Small intestine (tissue), 7 donors: ENCODE data around the gene GALNT4. TPM values are rescaled to one million over a fixed set of nuclear protein-coding genes. Genes with fewer than 3 reads are reported as not detected.
A peak's percentile ranks its signal among the peaks of the same experiment; 100 is the strongest.

Source experiments
- DNase-seq, 2 donors: peaks; one replicate each; pipeline versions ENCODE4 v3.0.0 to v3.0.0-alpha.2; 2013
- FAIRE-seq: peaks from 2 replicates; lab custom pipeline; 2012; peaks lifted over from hg19 to GRCh38; lab: Jason Lieb, UNC
- H3K27ac ChIP-seq, 3 donors: one replicate each; pipeline ENCODE4 v1.5.1; 2013; ENCODE audit warnings: low read length in 2 of 3, mild to moderate bottlenecking in 2 of 3, control low read depth in 1 of 3, inconsistent platforms in 1 of 3, low read depth in 1 of 3, moderate library complexity in 1 of 3
- H3K27me3 ChIP-seq, 3 donors: one replicate each; pipeline ENCODE4 v1.6.1; 2013; ENCODE audit warnings: low read length in 3 of 3, inconsistent platforms in 1 of 3; ENCODE audit not compliant: control insufficient read depth in 3 of 3, insufficient read depth in 3 of 3
- H3K36me3 ChIP-seq, 3 donors: one replicate each; pipeline ENCODE4 v1.6.1; 2013; ENCODE audit warnings: low read length in 3 of 3, inconsistent platforms in 1 of 3, low read depth in 1 of 3, mild to moderate bottlenecking in 1 of 3, moderate library complexity in 1 of 3; ENCODE audit not compliant: control insufficient read depth in 3 of 3, insufficient read depth in 2 of 3
- H3K4me1 ChIP-seq, 3 donors: one replicate each; pipeline ENCODE4 v1.6.1; 2013; ENCODE audit warnings: low read length in 2 of 3, inconsistent platforms in 1 of 3, low read depth in 1 of 3, mild to moderate bottlenecking in 1 of 3, moderate library complexity in 1 of 3; ENCODE audit not compliant: control insufficient read depth in 3 of 3, insufficient read depth in 2 of 3
- H3K4me3 ChIP-seq, 3 donors: one replicate each; pipeline ENCODE4 v1.5.1; 2013; ENCODE audit warnings: low read length in 3 of 3, control low read depth in 1 of 3, inconsistent platforms in 1 of 3, low read depth in 1 of 3, mild to moderate bottlenecking in 1 of 3, moderate library complexity in 1 of 3
- H3K9me3 ChIP-seq, 2 donors: one replicate each; pipeline ENCODE4 v1.6.1; 2013; ENCODE audit warnings: low read depth in 1 of 2, low read length in 1 of 2; ENCODE audit not compliant: control insufficient read depth in 2 of 2, insufficient read depth in 1 of 2
- WGBS, 3 donors: extraction: QIAGEN DNeasy Blood & Tissue Kit; methylation state at CpG; one replicate each; pipeline ENCODE4 v1.1.7; 2013; 5-methylcytosine and 5-hydroxymethylcytosine counted together
- polyA plus RNA-seq, 4 donors: library from polyadenylated mRNA; stranded (reverse) in 3 of 4; unstranded in 1 of 4; fragments of 200-250 nt in 3 of 4; fragments of 120-200 nt in 1 of 4; gene quantifications; one replicate each; pipeline versions ENCODE4 v1.2.1 to v1.2.3, GENCODE V29; 2013
- donor health status: healthy with polysubstance abuse.
- donor health status: control.
- donor health status: control.
- donor health status: Bipolar disorder and iron deficiency.
- donor health status: healthy.

The GALNT4 gene
- polyA plus RNA-seq, 4 donors, result 3.2 to 46.6 (median 10.9) TPM

DNA sequence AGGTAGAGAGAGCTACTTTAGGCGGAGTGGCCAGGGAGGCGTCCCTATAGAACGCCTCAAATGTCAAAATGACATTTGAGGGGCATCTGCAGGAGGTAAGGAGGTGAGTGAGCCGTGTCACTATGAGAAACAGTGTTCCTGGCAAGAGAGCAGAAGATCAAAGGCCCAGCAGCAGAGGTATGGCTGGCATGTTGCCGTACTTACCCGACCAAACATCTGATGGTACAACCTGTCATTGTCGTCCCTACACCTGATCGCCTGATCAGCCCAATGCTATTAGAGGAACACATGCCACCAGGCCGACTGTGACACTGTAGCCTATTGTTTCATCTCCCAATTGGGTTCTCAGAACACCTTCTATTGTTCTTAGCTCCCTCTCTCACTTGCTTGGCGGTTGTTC lies 35.2 kb upstream of the GALNT4 start:
- WGBS, 3 donors, result 87 to 94% (median 90%) methylated on average over 10 of the region's 10 CpGs
- DNase-seq, result no peak
- no peaks in the 10 kb centered on the region for H3K36me3 ChIP-seq
- H3K27ac ChIP-seq, result no peak overlapping the region
- no peak overlapping the region for H3K4me3 ChIP-seq
- FAIRE-seq, result no peak
- H3K27me3 ChIP-seq, result no peaks in the 10 kb centered on the region
- no peaks in the 10 kb centered on the region for H3K4me1 ChIP-seq
- H3K9me3 ChIP-seq, result peaks cover 0 to 7% of the 10 kb centered on the region in 2 donors

DNA sequence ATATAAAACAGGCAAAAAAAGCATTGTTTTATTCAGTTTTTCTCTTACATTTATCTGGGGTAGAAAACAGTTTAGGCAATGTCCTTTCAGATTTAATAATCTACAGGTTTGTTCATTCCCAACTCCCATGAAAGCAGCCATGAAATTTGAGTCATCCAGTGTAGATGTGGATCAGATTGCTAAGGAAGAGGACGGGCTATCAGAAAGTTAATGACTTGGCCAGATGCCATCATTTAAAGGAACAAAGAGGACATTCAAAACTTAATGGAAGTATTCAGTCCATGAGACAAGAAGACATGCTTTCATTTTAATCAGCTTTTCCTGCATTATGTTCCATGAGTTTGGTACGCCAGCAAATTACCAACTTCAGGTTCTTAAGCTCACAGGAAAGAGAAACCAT lies 32.4 kb upstream of the GALNT4 start:
- FAIRE-seq, result no peak
- no peak overlapping the region for H3K4me3 ChIP-seq
- DNase-seq, result peak in 1 of 2 donors; percentile 64
- no peak overlapping the region for H3K27ac ChIP-seq
- peaks cover 0 to 5% of the 10 kb centered on the region in 2 donors for H3K9me3 ChIP-seq
- no peaks in the 10 kb centered on the region for H3K36me3 ChIP-seq
- no peaks in the 10 kb centered on the region for H3K4me1 ChIP-seq
- WGBS, 3 donors, result 30 to 59% (median 41%) methylated on average over 2 of the region's 2 CpGs
- no peaks in the 10 kb centered on the region for H3K27me3 ChIP-seq

DNA sequence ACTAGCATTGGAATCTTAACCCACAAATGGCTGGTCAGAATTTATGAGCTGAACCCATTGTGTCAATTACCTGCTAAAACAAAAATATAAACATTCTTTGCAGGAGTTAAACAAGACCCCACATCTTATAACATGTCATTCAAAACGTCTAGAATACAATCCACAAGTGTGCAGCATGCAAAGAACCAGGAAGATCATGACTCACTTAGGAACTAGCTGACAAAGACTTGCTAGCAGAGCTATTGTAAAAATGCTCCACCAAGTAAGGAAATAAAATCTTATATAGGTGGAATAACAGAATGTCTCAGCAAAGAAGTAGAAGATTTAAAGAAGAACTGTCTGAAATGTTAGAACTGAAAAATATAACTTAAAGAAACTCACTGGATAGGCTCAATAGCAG lies 27.8 kb upstream of the GALNT4 start:
- H3K9me3 ChIP-seq, result peaks cover 0 to 5% of the 10 kb centered on the region in 2 donors
- H3K36me3 ChIP-seq, result no peaks in the 10 kb centered on the region
- no peaks in the 10 kb centered on the region for H3K4me1 ChIP-seq
- H3K27me3 ChIP-seq, result no peaks in the 10 kb centered on the region
- H3K4me3 ChIP-seq, result no peak overlapping the region
- DNase-seq (no peak), FAIRE-seq (no peak)
- 22 to 41% (median 29%) methylated on average over 1 of the region's 1 CpG for WGBS, 3 donors
- H3K27ac ChIP-seq, result no peak overlapping the region

DNA sequence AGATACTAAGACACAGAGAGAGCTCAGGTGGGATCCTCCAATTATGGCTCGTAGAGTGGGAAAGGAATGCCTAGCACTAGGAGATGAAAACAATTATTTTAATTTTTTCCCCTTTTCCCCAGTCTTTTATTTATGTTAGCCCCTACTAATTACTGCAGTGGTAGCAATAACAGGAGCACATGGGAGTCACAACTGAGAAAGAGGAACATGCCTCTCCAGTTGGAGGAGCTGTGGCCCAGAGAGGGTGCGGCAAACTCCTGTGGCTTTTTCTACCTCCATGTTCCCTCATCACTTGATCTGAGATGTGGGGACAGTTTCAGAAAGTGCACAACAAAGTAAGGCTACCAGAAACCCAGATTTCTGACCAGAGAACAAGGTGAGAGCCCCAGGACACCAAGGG lies 27.2 kb upstream of the GALNT4 start:
- FAIRE-seq, result no peak
- no peaks in the 10 kb centered on the region for H3K27me3 ChIP-seq
- H3K9me3 ChIP-seq, result peaks cover 0 to 5% of the 10 kb centered on the region in 2 donors
- H3K36me3 ChIP-seq, result no peaks in the 10 kb centered on the region
- 94 to 100% (median 98%) methylated on average over 2 of the region's 2 CpGs for WGBS, 3 donors
- H3K27ac ChIP-seq, result no peak overlapping the region
- H3K4me3 ChIP-seq, result no peak overlapping the region
- no peak for DNase-seq
- H3K4me1 ChIP-seq, result no peaks in the 10 kb centered on the region

DNA sequence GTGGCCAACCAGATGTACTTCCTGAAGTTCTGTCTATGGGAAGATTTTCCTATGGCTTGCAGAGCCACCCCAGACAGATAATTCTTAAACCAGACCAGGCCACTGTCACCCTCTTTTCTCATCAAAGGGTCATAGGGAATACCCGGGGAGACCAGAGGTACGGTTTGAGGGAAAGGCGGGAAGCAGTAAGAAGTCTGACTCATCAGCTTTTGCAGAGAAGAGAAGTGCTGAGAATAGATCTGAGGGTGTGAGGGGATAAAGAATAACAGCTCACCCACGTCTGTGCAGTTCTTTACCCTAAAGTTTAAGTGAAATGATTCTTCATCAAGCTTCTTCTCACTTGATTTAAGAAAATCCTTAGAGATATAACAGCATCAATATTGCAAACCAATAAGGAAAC lies 22.5 kb upstream of the GALNT4 start:
- no peak overlapping the region for H3K4me3 ChIP-seq
- DNase-seq (no peak), FAIRE-seq (no peak)
- H3K4me1 ChIP-seq, result peaks cover 0 to 10% (median 4%) of the 10 kb centered on the region in 3 donors
- H3K27ac ChIP-seq, result no peak overlapping the region
- WGBS, 3 donors, result 78 to 88% (median 83%) methylated on average over 4 of the region's 4 CpGs
- no peaks in the 10 kb centered on the region for H3K9me3 ChIP-seq
- no peaks in the 10 kb centered on the region for H3K36me3 ChIP-seq
- no peaks in the 10 kb centered on the region for H3K27me3 ChIP-seq

DNA sequence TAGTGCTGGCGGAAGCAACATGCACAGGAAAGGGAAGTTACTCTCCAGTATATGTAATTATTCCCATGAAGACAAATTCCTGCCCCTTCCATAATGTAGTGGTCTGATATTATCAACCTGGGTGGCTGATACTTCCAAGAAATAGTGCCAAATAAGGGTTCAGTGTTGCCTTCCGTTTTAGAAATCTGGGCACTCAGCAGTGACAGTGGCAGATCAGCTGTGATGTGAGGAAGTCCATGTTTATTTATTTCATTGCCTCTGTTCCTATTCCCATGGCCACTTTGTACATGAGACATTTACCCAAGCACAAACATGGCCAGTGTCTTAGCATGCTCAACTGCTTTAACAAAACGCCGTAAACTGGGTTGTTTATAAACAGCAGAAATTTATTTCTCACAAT lies 21.6 kb upstream of the GALNT4 start:
- no peak overlapping the region for H3K27ac ChIP-seq
- H3K9me3 ChIP-seq, result no peaks in the 10 kb centered on the region
- DNase-seq, result no peak
- WGBS, 3 donors, result 77 to 91% (median 90%) methylated on average over 4 of the region's 4 CpGs
- H3K4me1 ChIP-seq, result peaks cover 0 to 10% (median 4%) of the 10 kb centered on the region in 3 donors
- H3K36me3 ChIP-seq, result no peaks in the 10 kb centered on the region
- no peak for FAIRE-seq
- no peaks in the 10 kb centered on the region for H3K27me3 ChIP-seq
- no peak overlapping the region for H3K4me3 ChIP-seq

DNA sequence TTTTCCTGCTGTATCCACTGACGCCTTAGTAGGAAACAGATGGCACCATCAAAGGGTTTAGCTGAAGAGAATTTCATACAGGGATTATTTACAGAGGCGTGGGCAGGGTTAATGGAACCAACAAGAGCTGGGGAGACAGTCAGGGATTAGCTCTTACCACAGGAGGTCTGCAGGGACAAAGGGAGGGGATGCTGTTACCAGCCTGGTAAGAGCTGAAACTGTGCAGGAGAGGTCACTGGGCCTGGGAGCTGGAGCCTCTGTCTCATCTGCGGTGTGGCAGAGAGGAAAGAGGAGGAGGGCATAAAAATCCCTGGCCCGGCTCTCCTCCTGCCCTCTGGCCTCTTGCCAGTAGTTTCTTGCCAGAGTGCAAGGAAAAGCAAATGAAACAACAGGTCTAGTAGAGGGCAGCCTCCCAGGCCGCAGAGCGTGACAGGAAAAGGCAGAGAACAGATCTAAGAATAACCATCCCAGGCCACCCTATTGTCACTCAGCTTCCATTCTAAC lies 20.1 kb upstream of the GALNT4 start:
- 23 to 37% (median 25%) methylated on average over 6 of the region's 6 CpGs for WGBS, 3 donors
- FAIRE-seq (no peak), DNase-seq (peak in 1 of 2 donors; percentile 49)
- Histone ChIP-seq H3K4me3 (no peak overlapping the region), H3K4me1 (peaks cover 0 to 10% (median 4%) of the 10 kb centered on the region in 3 donors), H3K27me3 (no peaks in the 10 kb centered on the region), H3K27ac (no peak overlapping the region), H3K9me3 (no peaks in the 10 kb centered on the region), H3K36me3 (no peaks in the 10 kb centered on the region)

DNA sequence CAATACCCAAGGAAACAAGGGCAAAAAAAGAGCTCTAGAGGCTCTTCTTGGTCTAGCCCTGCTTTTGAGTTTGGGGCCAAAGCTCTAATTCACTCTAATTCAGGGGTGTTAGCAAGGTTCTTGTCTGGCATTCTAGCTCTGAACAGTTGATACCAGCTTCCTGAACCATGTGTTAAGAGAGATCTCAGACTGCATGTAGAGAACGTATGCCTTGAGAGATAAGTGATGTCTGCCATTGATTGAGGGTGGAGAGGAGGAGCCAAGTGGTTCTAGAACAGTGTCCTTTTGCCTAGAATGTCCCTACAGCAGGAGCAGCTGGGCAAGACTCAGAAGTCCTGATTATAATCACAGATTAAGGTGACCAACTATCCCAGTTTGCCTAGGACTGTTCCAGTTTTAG lies 19.4 kb upstream of the GALNT4 start:
- Histone ChIP-seq H3K4me3 (no peak overlapping the region), H3K9me3 (no peaks in the 10 kb centered on the region), H3K27ac (no peak overlapping the region), H3K36me3 (no peaks in the 10 kb centered on the region), H3K27me3 (no peaks in the 10 kb centered on the region), H3K4me1 (peaks cover 0 to 14% (median 4%) of the 10 kb centered on the region in 3 donors)
- DNase-seq (no peak), FAIRE-seq (no peak)
- 54 to 85% (median 79%) methylated on average over 1 of the region's 1 CpG for WGBS, 3 donors
